H1 (cell line): Measurements from ENCODE around the gene IKZF5. TPM values are rescaled to one million over a fixed set of nuclear protein-coding genes. Genes with fewer than 3 reads are reported as not detected.

Experiments used
- CHD1 ChIP-seq: IDR thresholded peaks from 2 replicates; pipeline ENCODE4 v1.6.1; 2012; ENCODE audit warnings: low read depth, low read length, improper control_type of control experiment
- CHD2 ChIP-seq: IDR thresholded peaks from 2 replicates; pipeline ENCODE4 v1.6.1; 2012; ENCODE audit warnings: low read length, improper control_type of control experiment
- SIN3A ChIP-seq, 2 experiments: IDR thresholded peaks in 1 of 2; conservative IDR thresholded peaks in 1 of 2; 2 replicates each; pipeline ENCODE4 v1.6.1; 2011 to 2012; ENCODE audit warnings: low read length in 2 of 2, improper control_type of control experiment in 1 of 2, low read depth in 1 of 2, mild to moderate bottlenecking in 1 of 2
- TBP ChIP-seq: IDR thresholded peaks from 2 replicates; pipeline ENCODE4 v1.6.1; 2011; ENCODE audit warnings: low read depth, low read length, improper control_type of control experiment
- polyA plus RNA-seq, 7 experiments: library from polyadenylated mRNA; depleted of rRNA in 3 of 7; stranded (reverse) in 5 of 7; unstranded in 2 of 7; fragments of >200 nt in 5 of 7; fragments of 200-250 nt in 2 of 7; gene quantifications; 1 replicate in 5 of 7; 2 replicates in 1 of 7; 4 replicates in 1 of 7; pipeline versions ENCODE4 v1.2.1 to v1.2.3, GENCODE V29; 2011 to 2013; ENCODE audit warnings: missing spikeins in 2 of 7, mixed read lengths in 2 of 7
- total RNA-seq: library from RNA; stranded (reverse); fragmentation: NEBNext Ultra II Directional; extraction: Animal tissue kit (Norgen Biotek cat#: 25700); gene quantifications from 2 replicates; pipeline ENCODE4 v1.2.1, GENCODE V29; 2021

The IKZF5 gene
- total and polyA plus RNA-seq, 2 of the 8 experiments (the other 6 are each of a cell fraction or from before 2014, with no cell fraction given) = 5.2 to 15.3 TPM

DNA sequence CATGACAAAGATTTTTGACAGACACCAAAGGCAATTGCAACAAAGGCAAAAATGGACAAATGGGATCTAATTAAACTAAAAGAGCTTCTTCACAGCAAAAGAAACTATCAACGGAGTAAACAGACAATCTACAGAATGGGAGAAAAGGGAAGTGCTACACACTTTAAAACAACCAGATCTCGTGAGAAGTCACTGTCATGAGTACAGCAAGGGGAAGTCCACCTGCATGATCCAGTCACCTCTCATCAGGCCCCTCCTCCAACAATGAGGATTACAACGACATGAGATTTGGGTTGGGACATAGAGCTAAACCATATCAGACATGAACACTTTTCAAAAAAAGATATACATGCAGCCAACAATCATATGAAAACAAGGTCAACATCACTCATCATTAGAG is 39.9 kb downstream of the IKZF5 start (continued):
- TF ChIP-seq CHD1 = no peak
- no peak for TF ChIP-seq SIN3A (conservative IDR thresholded peaks at IDR 0.05 in 1 of 2, IDR thresholded peaks at IDR 0.05 in 1 of 2; ENCODE audit: low read depth in 1 of 2, low read length in 2 of 2)
- TF ChIP-seq CHD2 = no peak
- TF ChIP-seq TBP = no peak
- TF ChIP-seq, all 59 proteins: peak for 0
